Measurements from ENCODE around the gene MAST1.

- TF ChIP-seq CTCF (conservative IDR thresholded peaks at IDR 0.05; ENCODE audit: low read depth, low read length) = no peak
- no peak for TF ChIP-seq EZH2 (IDR thresholded peaks at IDR 0.05; ENCODE audit: low read length, unreplicated experiment)
Observed at GRCh38 chr19:12789904-12790619, 48.3 kb upstream of the MAST1 start.

Data from PC-3 (cell line).